Gastroesophageal sphincter (tissue), 4 donors: Measurements from ENCODE around the gene MTRF1. TPM values are rescaled to one million over a fixed set of nuclear protein-coding genes. Genes with fewer than 3 reads are reported as not detected.
A peak's percentile ranks its signal among the peaks of the same experiment; 100 is the strongest.

Experiments used
- ATAC-seq: fragments of 150-250 bp; one replicate; pipeline ENCODE4 v1.9.1; 2016; ENCODE audit warnings: mild to moderate bottlenecking, moderate library complexity
- H3K27ac ChIP-seq, 4 donors: fragments of 200-600 bp; sonication (generic) in 3 of 4; 1 replicate in 3 of 4; 2 replicates in 1 of 4; pipeline ENCODE4 v1.5.1; 2016 to 2019
- H3K27me3 ChIP-seq: fragments of 200-600 bp; sonication (generic); one replicate; pipeline ENCODE4 v1.5.1; 2019
- H3K36me3 ChIP-seq, 2 donors: fragments of 200-600 bp; sonication (generic); one replicate each; pipeline ENCODE4 v1.5.1; 2019; ENCODE audit warnings: control low read depth in 1 of 2
- H3K4me1 ChIP-seq, 3 donors: fragments of 200-600 bp; sonication (generic); 1 replicate in 2 of 3; 2 replicates in 1 of 3; pipeline ENCODE4 v1.5.1; 2016 to 2019; ENCODE audit warnings: control low read depth in 2 of 3
- H3K4me3 ChIP-seq, 2 donors: fragments of 200-600 bp; sonication (generic); one replicate each; pipeline ENCODE4 v1.5.1; 2019; ENCODE audit warnings: mild to moderate bottlenecking in 1 of 2, moderate library complexity in 1 of 2
- H3K9me3 ChIP-seq, 3 donors: fragments of 200-600 bp; sonication (generic); one replicate each; pipeline ENCODE4 v1.5.1; 2017 to 2019; ENCODE audit warnings: control low read depth in 2 of 3
- EP300 ChIP-seq: sonication (generic); formaldehyde crosslinking; IDR thresholded peaks from one replicate; pipeline ENCODE4 v1.6.1; 2017; ENCODE audit warnings: antibody characterized with exemption, mild to moderate bottlenecking
- POLR2A ChIP-seq, 2 donors: fragments of 450-650 bp; IDR thresholded peaks; one replicate each; pipeline ENCODE4 v1.6.1; 2017; ENCODE audit warnings: antibody characterized with exemption in 2 of 2, mild to moderate bottlenecking in 2 of 2, moderate library complexity in 1 of 2
- POLR2AphosphoS5 ChIP-seq: sonication (generic); formaldehyde crosslinking; IDR thresholded peaks from one replicate; pipeline ENCODE4 v1.6.1; 2017; ENCODE audit warnings: antibody characterized with exemption
- WGBS, 2 donors: methylation state at CpG; one replicate each; pipeline ENCODE4 v1.1.5; 2018; ENCODE audit warnings: low coverage in 1 of 2; 5-methylcytosine and 5-hydroxymethylcytosine counted together
- total RNA-seq, 4 donors: library from RNA; depleted of rRNA; stranded (reverse); fragments of >200 nt; gene quantifications; one replicate each; pipeline ENCODE4 v1.1.0, GENCODE V29; 2016
- TF ChIP-seq, protein P1 (sequence below), 4 experiments: fragments of 200-600 bp in 2 of 4; fragments of 450-650 bp in 2 of 4; sonication (generic) in 1 of 4; IDR thresholded peaks; one replicate each; pipeline ENCODE4 v1.5.1; 2017 to 2019; ENCODE audit warnings: antibody characterized with exemption in 4 of 4, mild to moderate bottlenecking in 2 of 4, moderate library complexity in 2 of 4

The MTRF1 gene
- total RNA-seq, 4 donors from 2014 or later = 7.3 to 14.4 (median 10.2) TPM

DNA sequence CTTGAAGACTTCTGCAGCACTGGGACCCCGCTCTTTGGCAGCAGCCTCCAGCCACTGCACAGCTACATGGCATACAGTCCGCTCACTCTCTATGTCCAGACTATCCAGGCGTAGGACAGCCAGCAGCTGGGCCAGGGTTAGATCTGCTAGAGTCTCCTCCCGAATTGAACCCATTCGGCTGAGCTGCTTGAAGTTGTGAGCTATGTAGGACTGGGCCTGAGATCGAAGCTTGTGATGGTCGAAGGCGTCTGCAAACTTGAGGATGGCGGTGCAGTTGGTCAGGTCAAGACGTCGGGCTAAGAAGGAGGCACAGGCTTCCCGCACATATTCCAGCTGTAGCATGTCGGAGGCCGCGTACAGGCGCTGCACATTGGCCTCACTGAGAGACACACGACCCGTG is 69.9 kb downstream of the MTRF1 start:
- Histone ChIP-seq H3K27me3 (no peaks in the 10 kb centered on the region), H3K4me3 (peak overlapping the region; percentile 56 to 85), H3K4me1 (peaks cover 0 to 29% (median 12%) of the 10 kb centered on the region in 3 donors), H3K27ac (peak overlapping the region in 3 of 4 donors; percentile 89 to 93 (median 92)), H3K9me3 (no peaks in the 10 kb centered on the region), H3K36me3 (no peaks in the 10 kb centered on the region)
- no peak for TF ChIP-seq POLR2AphosphoS5
- TF ChIP-seq POLR2A (IDR thresholded peaks at IDR 0.05) = no peak
- TF ChIP-seq, protein P1, sequence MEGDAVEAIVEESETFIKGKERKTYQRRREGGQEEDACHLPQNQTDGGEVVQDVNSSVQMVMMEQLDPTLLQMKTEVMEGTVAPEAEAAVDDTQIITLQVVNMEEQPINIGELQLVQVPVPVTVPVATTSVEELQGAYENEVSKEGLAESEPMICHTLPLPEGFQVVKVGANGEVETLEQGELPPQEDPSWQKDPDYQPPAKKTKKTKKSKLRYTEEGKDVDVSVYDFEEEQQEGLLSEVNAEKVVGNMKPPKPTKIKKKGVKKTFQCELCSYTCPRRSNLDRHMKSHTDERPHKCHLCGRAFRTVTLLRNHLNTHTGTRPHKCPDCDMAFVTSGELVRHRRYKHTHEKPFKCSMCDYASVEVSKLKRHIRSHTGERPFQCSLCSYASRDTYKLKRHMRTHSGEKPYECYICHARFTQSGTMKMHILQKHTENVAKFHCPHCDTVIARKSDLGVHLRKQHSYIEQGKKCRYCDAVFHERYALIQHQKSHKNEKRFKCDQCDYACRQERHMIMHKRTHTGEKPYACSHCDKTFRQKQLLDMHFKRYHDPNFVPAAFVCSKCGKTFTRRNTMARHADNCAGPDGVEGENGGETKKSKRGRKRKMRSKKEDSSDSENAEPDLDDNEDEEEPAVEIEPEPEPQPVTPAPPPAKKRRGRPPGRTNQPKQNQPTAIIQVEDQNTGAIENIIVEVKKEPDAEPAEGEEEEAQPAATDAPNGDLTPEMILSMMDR (IDR thresholded peaks at IDR 0.05) = no peak
- TF ChIP-seq EP300 = no peak
- no peak for ATAC-seq
- 88% methylated on average over 5 of the region's 18 CpGs; no CpG with 5 or more reads in 1 of the 2 donors for WGBS, 2 donors

DNA sequence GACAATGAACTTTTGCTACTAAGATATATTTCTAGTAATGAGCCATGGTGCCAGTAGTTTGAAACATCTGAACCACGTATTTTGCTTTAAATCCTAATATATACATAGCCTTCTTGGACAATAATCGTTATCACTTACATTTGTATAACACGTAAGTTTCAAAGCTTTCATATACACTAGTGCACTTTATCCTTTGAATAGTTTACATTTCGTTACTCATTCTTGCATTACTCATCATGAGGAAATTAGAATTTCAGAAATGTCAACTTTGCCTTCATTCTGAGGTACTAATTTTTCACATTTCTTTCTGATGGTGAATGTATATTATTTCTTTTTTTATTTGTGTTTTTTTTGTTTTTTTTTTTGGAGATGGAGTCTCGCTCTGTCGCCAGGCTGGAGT is 74.8 kb downstream of the MTRF1 start:
- H3K36me3 ChIP-seq = no peaks in the 10 kb centered on the region
- TF ChIP-seq POLR2A (IDR thresholded peaks at IDR 0.05) (no peak), EP300 (no peak), POLR2AphosphoS5 (no peak)
- TF ChIP-seq, protein P1 (IDR thresholded peaks at IDR 0.05) = no peak
- 40 to 56% methylated on average over 4 of the region's 6 CpGs for WGBS, 2 donors

DNA sequence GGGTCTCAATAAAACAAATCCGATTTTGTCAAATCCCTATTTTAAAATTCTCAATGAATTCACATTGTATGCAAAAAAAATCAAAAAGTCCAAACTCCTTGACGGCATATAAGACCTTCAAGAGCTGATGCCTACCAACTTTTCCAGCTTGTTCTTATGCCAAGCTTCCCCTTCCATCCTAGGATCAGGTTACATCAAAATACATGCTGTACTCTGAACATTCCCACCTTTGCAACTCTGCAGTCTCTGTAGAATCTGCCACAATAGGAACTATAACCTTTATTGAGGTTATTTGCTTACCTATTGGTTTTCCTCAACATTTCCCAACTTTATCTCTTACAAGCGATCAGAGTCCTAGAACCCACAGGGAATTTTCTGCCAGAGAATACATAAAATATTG is 76.9 kb downstream of the MTRF1 start:
- H3K36me3 ChIP-seq = no peaks in the 10 kb centered on the region
- no peak for TF ChIP-seq POLR2AphosphoS5
- TF ChIP-seq EP300 = no peak
- TF ChIP-seq, protein P1 (IDR thresholded peaks at IDR 0.05) = no peak
- no peak for TF ChIP-seq POLR2A (IDR thresholded peaks at IDR 0.05)
- WGBS, 2 donors = 87 to 88% methylated on average over 3 of the region's 3 CpGs
- H3K9me3 ChIP-seq = no peaks in the 10 kb centered on the region
- H3K4me3 ChIP-seq = no peak overlapping the region
- no peak for ATAC-seq
- no peak overlapping the region for H3K27ac ChIP-seq
- peaks cover 0 to 6% (median 0%) of the 10 kb centered on the region in 3 donors for H3K4me1 ChIP-seq
- no peaks in the 10 kb centered on the region for H3K27me3 ChIP-seq

More for the DNA sequence above, 74.8 kb downstream of the MTRF1 start:
- H3K4me3 ChIP-seq = no peak overlapping the region
- no peaks in the 10 kb centered on the region for H3K27me3 ChIP-seq
- H3K27ac ChIP-seq = no peak overlapping the region
- ATAC-seq = no peak
- no peaks in the 10 kb centered on the region for H3K9me3 ChIP-seq
- peaks cover 0 to 24% (median 11%) of the 10 kb centered on the region in 3 donors for H3K4me1 ChIP-seq

DNA sequence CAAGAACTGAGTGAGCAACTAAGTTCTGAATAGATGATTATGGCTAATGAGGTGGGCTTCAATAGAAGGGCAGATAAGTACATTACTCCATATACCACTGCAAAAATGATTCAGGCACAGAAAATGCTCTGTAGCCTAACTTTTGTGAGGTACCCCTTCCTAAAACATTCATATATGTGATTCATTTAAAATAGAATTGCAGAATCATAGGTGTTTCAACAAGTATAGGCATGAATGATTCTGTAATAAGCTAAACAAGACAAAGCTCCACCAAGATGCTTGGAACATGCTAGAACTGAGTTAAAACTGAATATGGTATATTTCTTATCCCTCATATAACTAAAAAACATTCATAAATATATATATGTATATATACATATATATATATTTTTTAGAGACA is 81.1 kb downstream of the MTRF1 start:
- Histone ChIP-seq H3K4me1 (no peaks in the 10 kb centered on the region), H3K9me3 (no peaks in the 10 kb centered on the region), H3K36me3 (no peaks in the 10 kb centered on the region), H3K27ac (no peak overlapping the region), H3K27me3 (no peaks in the 10 kb centered on the region), H3K4me3 (no peak overlapping the region)
- TF ChIP-seq, protein P1 (IDR thresholded peaks at IDR 0.05) = no peak
- ATAC-seq = no peak

DNA sequence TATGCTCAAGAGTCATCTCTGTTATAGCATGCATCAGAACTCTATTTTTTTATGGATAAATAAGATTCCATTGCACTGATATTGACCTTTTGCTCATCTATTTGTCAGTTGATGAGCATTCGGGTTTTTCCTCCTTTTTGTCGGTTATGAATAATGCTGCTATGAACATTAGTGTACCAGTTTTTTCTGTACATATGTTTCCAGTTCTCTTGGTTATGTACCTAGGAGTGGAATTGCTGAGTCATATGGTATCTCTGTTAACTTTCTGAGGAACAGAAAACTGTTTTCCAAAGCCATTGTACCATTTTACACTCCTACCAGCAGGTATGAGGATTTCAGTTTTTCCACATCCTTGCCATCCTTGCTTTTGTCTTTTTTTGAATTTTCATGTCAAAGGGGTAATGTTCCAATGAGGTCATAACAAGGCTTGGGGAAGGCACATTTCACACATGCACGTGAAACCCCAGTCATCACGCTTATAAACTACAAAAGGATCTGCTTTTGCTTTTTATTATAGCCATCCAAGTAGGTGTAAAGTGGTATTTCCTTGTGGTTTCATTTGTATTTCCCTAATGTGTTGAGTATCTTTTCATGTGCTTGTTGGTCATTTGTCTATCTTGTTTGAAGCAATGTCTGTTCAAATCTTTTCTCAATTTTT is 83.7 kb downstream of the MTRF1 start:
- no peaks in the 10 kb centered on the region for H3K4me1 ChIP-seq
- H3K27me3 ChIP-seq = no peaks in the 10 kb centered on the region
- peaks cover 0 to 9% (median 0%) of the 10 kb centered on the region in 3 donors for H3K9me3 ChIP-seq
- WGBS, 2 donors = 76 to 88% methylated on average over 4 of the region's 4 CpGs
- H3K36me3 ChIP-seq = no peaks in the 10 kb centered on the region
- no peak overlapping the region for H3K4me3 ChIP-seq
- H3K27ac ChIP-seq = no peak overlapping the region
- TF ChIP-seq POLR2A (IDR thresholded peaks at IDR 0.05) = no peak
- no peak for TF ChIP-seq POLR2AphosphoS5
- TF ChIP-seq, protein P1 (IDR thresholded peaks at IDR 0.05) = no peak
- TF ChIP-seq EP300 = no peak
- ATAC-seq = no peak
